Ishikawa (cell line): ENCODE results near the gene PAPPA.

Source experiments
- CEBPB ChIP-seq: IDR thresholded peaks from 2 replicates; pipeline ENCODE4 v1.6.1; 2012
- EGR1 ChIP-seq: IDR thresholded peaks from 2 replicates; pipeline ENCODE4 v1.6.1; 2012
- EP300 ChIP-seq: IDR thresholded peaks from 2 replicates; pipeline ENCODE4 v1.6.1; 2012; ENCODE audit warnings: borderline replicate concordance
- FOXM1 ChIP-seq: IDR thresholded peaks from 2 replicates; pipeline ENCODE4 v1.6.1; 2012; ENCODE audit warnings: low read depth, borderline replicate concordance
- MAX ChIP-seq: IDR thresholded peaks from 2 replicates; pipeline ENCODE4 v1.6.1; 2012
- RAD21 ChIP-seq: IDR thresholded peaks from 2 replicates; pipeline ENCODE4 v1.6.1; 2012; ENCODE audit warnings: low read depth
- REST ChIP-seq: IDR thresholded peaks from 2 replicates; pipeline ENCODE4 v1.6.1; 2012; ENCODE audit warnings: low read depth, mild to moderate bottlenecking
- TEAD4 ChIP-seq: IDR thresholded peaks from 2 replicates; pipeline ENCODE4 v1.6.1; 2012
- YY1 ChIP-seq: IDR thresholded peaks from 2 replicates; pipeline ENCODE4 v1.6.1; 2012; ENCODE audit warnings: low read depth
- ZBTB7A ChIP-seq: IDR thresholded peaks from 2 replicates; pipeline ENCODE4 v1.6.1; 2012; ENCODE audit warnings: low read depth

GRCh38 chr9:116278326-116278725 is 124.7 kb downstream of the PAPPA start:
- TF ChIP-seq TEAD4 (no peak), FOXM1 (no peak), REST (no peak), RAD21 (no peak), MAX (no peak), CEBPB (no peak), YY1 (no peak), ZBTB7A (no peak), EP300 (no peak), EGR1 (no peak)
